GM06990 (cell line): ENCODE data around the gene SULT1C3.

ENCODE experiments used
- DNase-seq: peaks from one replicate; pipeline ENCODE4 v3.0.0-alpha.2; 2011; ENCODE audit not compliant: insufficient read length; ENCODE audit errors: extremely low read depth
- H3K27me3 ChIP-seq: replicated peaks from 2 replicates; pipeline ENCODE4 v1.6.0; 2011; ENCODE audit warnings: low read length; ENCODE audit not compliant: control insufficient read depth, insufficient read depth
- H3K36me3 ChIP-seq: 2 replicates; pipeline ENCODE4 v1.5.1; 2011; ENCODE audit warnings: low read length; ENCODE audit not compliant: control insufficient read depth, insufficient read depth
- H3K4me3 ChIP-seq: replicated peaks from 2 replicates; pipeline ENCODE4 v1.5.1; 2011; ENCODE audit warnings: low read depth, mild to moderate bottlenecking, control low read depth, low read length
- TF ChIP-seq, protein P1 (sequence below): IDR thresholded peaks from 2 replicates; pipeline ENCODE4 v1.5.1; 2011; ENCODE audit warnings: low read length, control low read depth, mild to moderate bottlenecking, inconsistent platforms; ENCODE audit not compliant: insufficient read depth, poor library complexity, severe bottlenecking

The SULT1C3 gene

GRCh38 chr2:108263401-108263800 lies 23.6 kb downstream of the SULT1C3 start:
- no peak for DNase-seq
- Histone ChIP-seq H3K4me3 (no peak overlapping the region), H3K27me3 (no peaks in the 10 kb centered on the region; the same call in 1 of the 2 replicates), H3K36me3 (no peaks in the 10 kb centered on the region)
- TF ChIP-seq, protein P1, sequence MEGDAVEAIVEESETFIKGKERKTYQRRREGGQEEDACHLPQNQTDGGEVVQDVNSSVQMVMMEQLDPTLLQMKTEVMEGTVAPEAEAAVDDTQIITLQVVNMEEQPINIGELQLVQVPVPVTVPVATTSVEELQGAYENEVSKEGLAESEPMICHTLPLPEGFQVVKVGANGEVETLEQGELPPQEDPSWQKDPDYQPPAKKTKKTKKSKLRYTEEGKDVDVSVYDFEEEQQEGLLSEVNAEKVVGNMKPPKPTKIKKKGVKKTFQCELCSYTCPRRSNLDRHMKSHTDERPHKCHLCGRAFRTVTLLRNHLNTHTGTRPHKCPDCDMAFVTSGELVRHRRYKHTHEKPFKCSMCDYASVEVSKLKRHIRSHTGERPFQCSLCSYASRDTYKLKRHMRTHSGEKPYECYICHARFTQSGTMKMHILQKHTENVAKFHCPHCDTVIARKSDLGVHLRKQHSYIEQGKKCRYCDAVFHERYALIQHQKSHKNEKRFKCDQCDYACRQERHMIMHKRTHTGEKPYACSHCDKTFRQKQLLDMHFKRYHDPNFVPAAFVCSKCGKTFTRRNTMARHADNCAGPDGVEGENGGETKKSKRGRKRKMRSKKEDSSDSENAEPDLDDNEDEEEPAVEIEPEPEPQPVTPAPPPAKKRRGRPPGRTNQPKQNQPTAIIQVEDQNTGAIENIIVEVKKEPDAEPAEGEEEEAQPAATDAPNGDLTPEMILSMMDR: no peak

DNA sequence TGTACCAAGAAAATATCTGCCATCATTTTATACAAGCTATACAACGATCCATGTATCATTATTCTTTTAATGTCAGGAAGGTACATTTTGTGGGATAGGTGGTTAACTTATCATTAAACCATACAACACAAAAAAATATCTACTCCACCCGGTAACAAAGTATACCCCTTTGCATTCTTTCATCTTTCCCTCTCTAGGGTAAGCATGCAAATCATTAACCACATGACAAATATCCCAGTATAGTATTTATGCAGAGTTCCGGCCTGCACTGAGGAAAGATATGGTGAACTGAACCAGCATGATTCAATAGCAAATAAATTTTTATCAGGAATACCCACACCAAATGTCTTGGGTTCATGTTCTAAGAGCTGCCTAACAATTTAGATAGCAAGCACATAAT lies 26.4 kb downstream of the SULT1C3 start:
- Histone ChIP-seq H3K4me3 (no peak overlapping the region), H3K36me3 (no peaks in the 10 kb centered on the region), H3K27me3 (no peaks in the 10 kb centered on the region; the same call in none of the 2 replicates)
- DNase-seq: no peak
- TF ChIP-seq, protein P1: no peak

- TF ChIP-seq, protein P1: no peak
- no peak for DNase-seq
- no peak overlapping the region for H3K4me3 ChIP-seq
- no peaks in the 10 kb centered on the region; the same call in none of the 2 replicates for H3K27me3 ChIP-seq
- no peaks in the 10 kb centered on the region for H3K36me3 ChIP-seq
These were observed 27.3 kb downstream of the SULT1C3 start for GRCh38 chr2:108267101-108267500.

DNA sequence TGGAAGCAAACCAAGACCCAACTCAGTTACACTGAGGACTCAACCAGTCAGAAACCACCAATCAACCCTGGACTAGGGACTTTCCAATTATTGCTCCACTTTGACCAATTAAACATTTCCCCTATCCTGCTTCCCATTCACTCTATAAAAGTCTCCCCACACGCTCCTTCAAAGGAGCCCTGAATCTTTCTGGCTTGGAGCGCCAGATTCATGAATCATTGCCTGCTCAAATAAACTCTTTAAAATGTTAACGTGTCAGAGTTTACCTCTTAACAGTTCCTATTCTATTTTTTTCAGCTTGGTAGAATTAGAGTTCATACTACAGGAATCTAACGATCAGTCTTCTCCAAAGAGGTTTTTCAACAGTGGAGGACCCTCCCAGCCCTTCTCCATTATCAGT lies 28.2 kb downstream of the SULT1C3 start:
- no peaks in the 10 kb centered on the region; the same call in none of the 2 replicates for H3K27me3 ChIP-seq
- DNase-seq: no peak
- TF ChIP-seq, protein P1: no peak
- H3K36me3 ChIP-seq: no peaks in the 10 kb centered on the region
- H3K4me3 ChIP-seq: no peak overlapping the region

DNA sequence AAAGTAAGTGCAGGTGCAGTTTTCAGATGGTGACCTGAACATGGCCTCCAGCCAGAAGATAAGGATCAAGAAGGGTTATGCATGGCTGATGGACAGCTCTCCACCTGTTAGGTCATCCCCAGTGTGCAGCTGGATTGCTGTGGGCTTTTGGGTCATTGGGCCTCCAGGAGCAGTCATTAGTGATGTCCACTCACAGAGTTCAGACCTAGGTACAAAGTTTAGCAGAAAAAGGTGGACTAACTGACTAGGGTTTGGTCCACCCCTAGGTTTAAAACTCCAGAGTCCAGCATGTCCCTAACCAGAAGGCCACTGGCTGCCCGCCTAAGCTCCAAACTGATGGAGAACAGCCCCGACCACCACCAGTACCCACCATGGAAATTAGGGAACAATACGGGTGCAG lies 30.6 kb downstream of the SULT1C3 start:
- H3K4me3 ChIP-seq: no peak overlapping the region
- TF ChIP-seq, protein P1: no peak
- H3K36me3 ChIP-seq: no peaks in the 10 kb centered on the region
- H3K27me3 ChIP-seq: no peaks in the 10 kb centered on the region; the same call in none of the 2 replicates
- no peak for DNase-seq
